Measurements from ENCODE around the gene ATG7.

ATG7 gene

DNA sequence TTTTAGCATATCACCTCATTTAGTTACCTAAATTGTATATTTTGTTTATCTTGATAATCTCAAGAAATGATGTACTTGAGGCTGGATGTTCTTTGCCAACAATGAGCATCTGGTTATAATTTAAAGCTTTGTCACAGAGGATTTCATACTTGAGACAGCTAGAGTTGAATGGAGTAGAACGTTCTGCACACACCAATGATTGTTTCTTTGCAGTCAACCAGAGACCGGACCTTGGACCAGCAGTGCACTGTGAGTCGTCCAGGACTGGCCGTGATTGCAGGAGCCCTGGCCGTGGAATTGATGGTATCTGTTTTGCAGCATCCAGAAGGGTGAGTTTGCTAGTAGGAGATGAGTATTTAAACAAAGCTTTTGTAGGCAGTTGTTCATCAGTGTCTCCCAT lies 90.4 kb downstream of the ATG7 start:
- Histone ChIP-seq H3K36me3 (peaks cover 43% of the 10 kb centered on the region), H3K4me3 (ENCODE audit: low read depth, low read length) (no peak overlapping the region), H3K27me3 (ENCODE audit: insufficient read depth, low read depth, severe bottlenecking) (no peaks in the 10 kb centered on the region), H3K27ac (no peak overlapping the region), H3K9me3 (ENCODE audit: severe bottlenecking) (no peaks in the 10 kb centered on the region)
- no peak for DNase-seq
- TF ChIP-seq, protein P1, sequence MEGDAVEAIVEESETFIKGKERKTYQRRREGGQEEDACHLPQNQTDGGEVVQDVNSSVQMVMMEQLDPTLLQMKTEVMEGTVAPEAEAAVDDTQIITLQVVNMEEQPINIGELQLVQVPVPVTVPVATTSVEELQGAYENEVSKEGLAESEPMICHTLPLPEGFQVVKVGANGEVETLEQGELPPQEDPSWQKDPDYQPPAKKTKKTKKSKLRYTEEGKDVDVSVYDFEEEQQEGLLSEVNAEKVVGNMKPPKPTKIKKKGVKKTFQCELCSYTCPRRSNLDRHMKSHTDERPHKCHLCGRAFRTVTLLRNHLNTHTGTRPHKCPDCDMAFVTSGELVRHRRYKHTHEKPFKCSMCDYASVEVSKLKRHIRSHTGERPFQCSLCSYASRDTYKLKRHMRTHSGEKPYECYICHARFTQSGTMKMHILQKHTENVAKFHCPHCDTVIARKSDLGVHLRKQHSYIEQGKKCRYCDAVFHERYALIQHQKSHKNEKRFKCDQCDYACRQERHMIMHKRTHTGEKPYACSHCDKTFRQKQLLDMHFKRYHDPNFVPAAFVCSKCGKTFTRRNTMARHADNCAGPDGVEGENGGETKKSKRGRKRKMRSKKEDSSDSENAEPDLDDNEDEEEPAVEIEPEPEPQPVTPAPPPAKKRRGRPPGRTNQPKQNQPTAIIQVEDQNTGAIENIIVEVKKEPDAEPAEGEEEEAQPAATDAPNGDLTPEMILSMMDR (IDR thresholded peaks at IDR 0.05; ENCODE audit: low read depth, low read length): no peak

DNA sequence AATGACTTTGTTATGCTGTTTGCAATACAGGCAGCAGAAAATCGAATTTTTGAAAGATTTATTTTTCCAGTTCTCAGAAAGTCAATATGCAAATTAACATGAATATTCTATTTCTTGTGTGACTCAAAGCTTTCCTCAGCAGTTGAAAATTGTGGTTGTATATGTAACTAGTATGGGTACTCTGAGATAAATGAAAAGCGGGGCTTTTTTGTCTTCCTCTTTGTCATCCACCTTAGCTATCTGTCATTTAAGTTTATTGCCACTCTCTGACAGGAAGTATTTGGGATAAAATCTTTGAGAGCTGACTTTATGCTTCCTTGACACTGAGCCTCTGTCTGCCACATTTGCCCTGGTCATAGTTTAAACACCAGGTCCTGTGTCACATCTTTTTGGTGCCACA lies 91.5 kb downstream of the ATG7 start:
- peaks cover 40% of the 10 kb centered on the region for H3K36me3 ChIP-seq
- H3K4me3 ChIP-seq (ENCODE audit: low read depth, low read length): no peak overlapping the region
- TF ChIP-seq, protein P1 (IDR thresholded peaks at IDR 0.05; ENCODE audit: low read depth, low read length): no peak
- no peak overlapping the region for H3K27ac ChIP-seq
- no peaks in the 10 kb centered on the region for H3K27me3 ChIP-seq (ENCODE audit: insufficient read depth, low read depth, severe bottlenecking)
- no peak for DNase-seq
- H3K9me3 ChIP-seq (ENCODE audit: severe bottlenecking): no peaks in the 10 kb centered on the region

DNA sequence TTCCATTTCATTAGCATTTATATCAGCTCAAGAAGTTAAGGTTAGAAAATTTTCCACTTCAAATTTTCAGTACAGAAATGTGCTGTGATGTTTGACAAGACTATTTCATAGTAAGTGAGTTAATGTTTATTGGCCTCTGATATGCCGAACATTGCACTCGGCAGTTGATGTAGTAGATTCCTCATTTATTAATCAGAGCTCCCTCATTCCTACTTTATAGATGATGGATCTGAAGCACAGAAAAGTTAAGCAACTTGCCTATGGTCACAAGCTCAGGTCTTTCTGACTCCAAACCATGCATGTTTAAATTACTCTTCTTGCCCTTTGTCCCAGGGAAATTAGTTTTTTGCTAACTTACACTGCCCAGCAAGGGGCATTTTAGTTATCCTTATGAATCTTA lies 92.0 kb downstream of the ATG7 start:
- Histone ChIP-seq H3K27ac (no peak overlapping the region), H3K36me3 (peaks cover 39% of the 10 kb centered on the region), H3K4me3 (ENCODE audit: low read depth, low read length) (no peak overlapping the region), H3K9me3 (ENCODE audit: severe bottlenecking) (no peaks in the 10 kb centered on the region), H3K27me3 (ENCODE audit: insufficient read depth, low read depth, severe bottlenecking) (no peaks in the 10 kb centered on the region)
- TF ChIP-seq, protein P1 (IDR thresholded peaks at IDR 0.05; ENCODE audit: low read depth, low read length): no peak
- DNase-seq: no peak

DNA sequence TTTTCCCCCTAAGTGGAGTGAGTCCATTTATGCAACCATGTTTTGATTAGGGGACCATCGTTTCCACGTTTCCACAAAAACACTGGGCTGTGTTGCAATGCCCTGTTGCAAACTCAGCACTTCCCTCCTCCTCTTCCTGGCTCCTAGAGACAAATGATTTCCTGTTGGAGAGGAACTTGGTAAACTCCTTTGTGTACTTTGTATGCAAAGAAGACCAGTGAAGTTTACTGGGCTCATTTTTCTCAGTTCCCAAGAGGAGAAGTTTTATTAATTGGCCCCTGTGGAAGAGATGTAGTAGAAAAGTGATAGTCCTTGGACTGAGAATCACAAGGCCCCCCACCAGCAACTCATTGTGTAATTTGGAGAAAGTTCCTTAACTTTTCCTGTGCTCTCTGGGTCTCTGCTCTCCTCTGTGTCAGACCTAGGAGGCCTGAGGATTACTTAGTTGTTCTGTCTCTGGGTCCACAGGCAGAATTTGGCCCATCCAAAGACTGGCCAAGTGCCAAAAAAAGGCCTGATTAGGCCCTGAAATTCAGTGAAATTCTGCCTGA lies 95.0 kb downstream of the ATG7 start:
- TF ChIP-seq, protein P1 (IDR thresholded peaks at IDR 0.05; ENCODE audit: low read depth, low read length): no peak
- peaks cover 23% of the 10 kb centered on the region for H3K36me3 ChIP-seq
- no peaks in the 10 kb centered on the region for H3K9me3 ChIP-seq (ENCODE audit: severe bottlenecking)
- no peak for DNase-seq
- H3K4me3 ChIP-seq (ENCODE audit: low read depth, low read length): no peak overlapping the region
- no peak overlapping the region for H3K27ac ChIP-seq
- H3K27me3 ChIP-seq (ENCODE audit: insufficient read depth, low read depth, severe bottlenecking): no peaks in the 10 kb centered on the region

DNA sequence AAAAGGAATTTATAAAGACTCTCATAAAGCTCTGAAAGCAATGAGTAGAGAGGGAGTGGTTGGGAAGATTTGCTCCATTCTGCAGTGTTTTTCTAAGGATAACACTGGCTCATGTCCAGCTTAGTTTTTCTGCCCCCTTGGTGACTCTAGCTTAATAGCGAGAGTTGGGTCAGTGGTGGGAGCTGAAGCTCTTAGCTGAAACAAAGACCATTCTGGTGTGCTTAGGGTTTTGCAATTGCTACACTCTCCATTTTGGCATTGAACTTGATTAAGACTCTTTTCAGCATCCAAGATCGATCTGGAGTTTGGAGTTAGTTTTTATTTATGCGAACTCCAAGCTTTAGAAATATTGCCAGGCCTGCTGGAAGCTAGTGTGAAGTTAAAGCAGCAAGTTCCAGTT lies 98.0 kb downstream of the ATG7 start:
- TF ChIP-seq, protein P1 (IDR thresholded peaks at IDR 0.05; ENCODE audit: low read depth, low read length): no peak
- no peak for DNase-seq
- Histone ChIP-seq H3K27me3 (ENCODE audit: insufficient read depth, low read depth, severe bottlenecking) (no peaks in the 10 kb centered on the region), H3K4me3 (ENCODE audit: low read depth, low read length) (no peak overlapping the region), H3K36me3 (peaks cover 4% of the 10 kb centered on the region), H3K9me3 (ENCODE audit: severe bottlenecking) (no peaks in the 10 kb centered on the region), H3K27ac (no peak overlapping the region)

DNA sequence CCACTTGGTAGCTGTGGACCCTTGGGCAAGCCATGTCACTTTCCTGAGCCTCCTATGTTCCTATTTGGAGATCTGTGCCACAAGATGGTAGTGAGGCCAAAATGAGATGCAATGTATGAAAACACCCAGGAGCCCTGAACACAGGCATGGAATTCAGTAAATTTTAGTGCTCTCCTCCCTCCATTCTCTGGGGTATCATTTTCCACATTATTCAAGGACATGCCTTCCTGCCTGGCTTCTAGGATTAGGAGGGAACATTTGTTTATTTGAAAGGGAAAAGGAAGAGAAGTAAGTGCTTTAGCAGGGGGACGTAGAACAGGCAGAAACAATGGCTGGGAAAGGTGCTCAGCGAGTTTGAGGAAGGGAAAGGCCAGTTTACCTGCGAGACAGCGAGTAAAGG lies 98.8 kb downstream of the ATG7 start:
- H3K27me3 ChIP-seq (ENCODE audit: insufficient read depth, low read depth, severe bottlenecking): no peaks in the 10 kb centered on the region
- H3K27ac ChIP-seq: no peak overlapping the region
- H3K36me3 ChIP-seq: no peaks in the 10 kb centered on the region; the same call in 1 of the 2 replicates
- DNase-seq: no peak
- H3K9me3 ChIP-seq (ENCODE audit: severe bottlenecking): no peaks in the 10 kb centered on the region
- TF ChIP-seq, protein P1 (IDR thresholded peaks at IDR 0.05; ENCODE audit: low read depth, low read length): no peak
- H3K4me3 ChIP-seq (ENCODE audit: low read depth, low read length): no peak overlapping the region
